GM19468 (cell line): ENCODE results near the gene CYRIA.

ENCODE experiments used
- ATAC-seq: cut with Tn5 transposase; IDR thresholded peaks from one replicate; pipeline ENCODE4 v1.9.1; 2021; ENCODE audit warnings: mild to moderate bottlenecking, moderate library complexity, moderate number of reproducible peaks; ENCODE audit not compliant: unreplicated experiment; ENCODE audit errors: extremely low read depth

The CYRIA gene

GRCh38 chr2:16652296-16653082, 13.1 kb downstream of the CYRIA start:
- ATAC-seq = no peak

- ATAC-seq = no peak
Measured at GRCh38 chr2:16650287-16651249, 15.1 kb downstream of the CYRIA start.

GRCh38 chr2:16649353-16650286, 16.0 kb downstream of the CYRIA start:
- no peak for ATAC-seq

- ATAC-seq = no peak
Measured at GRCh38 chr2:16647992-16648617, 17.5 kb downstream of the CYRIA start.

GRCh38 chr2:16645775-16646559, 19.7 kb downstream of the CYRIA start:
- ATAC-seq = no peak

- ATAC-seq = no peak
Measured at GRCh38 chr2:16645088-16645487, 20.5 kb downstream of the CYRIA start.

GRCh38 chr2:16644221-16644925, 21.3 kb downstream of the CYRIA start:
- ATAC-seq = no peak

- ATAC-seq = no peak
Measured at GRCh38 chr2:16643099-16643498, 22.5 kb downstream of the CYRIA start.

GRCh38 chr2:16642088-16642487, 23.5 kb downstream of the CYRIA start:
- ATAC-seq = no peak

- no peak for ATAC-seq
Measured at GRCh38 chr2:16641509-16641908, 24.1 kb downstream of the CYRIA start.

- ATAC-seq = no peak
Measured at GRCh38 chr2:16640867-16641266, 24.8 kb downstream of the CYRIA start.

GRCh38 chr2:16640001-16640700, 25.5 kb downstream of the CYRIA start:
- no peak for ATAC-seq

- ATAC-seq = no peak
Measured at GRCh38 chr2:16639431-16639830, 26.2 kb downstream of the CYRIA start.

GRCh38 chr2:16638946-16639345, 26.7 kb downstream of the CYRIA start:
- ATAC-seq = no peak

- ATAC-seq = no peak
Measured at GRCh38 chr2:16637304-16637703, 28.3 kb downstream of the CYRIA start.

GRCh38 chr2:16635791-16636699, 29.6 kb downstream of the CYRIA start:
- no peak for ATAC-seq
